GM12878 (cell line): ENCODE data around the gene TMEM201. TPM values are rescaled to one million over a fixed set of nuclear protein-coding genes. Genes with fewer than 3 reads are reported as not detected.

Experiments
- ATAC-seq: fragments of 200-7000 bp; cut with Tn5 transposase; 3 replicates; pipeline ENCODE4 v1.9.1; 2020; ENCODE audit warnings: mild to moderate bottlenecking, moderate library complexity
- BruUV-seq: library from RNA; stranded (reverse); fragments of 400-500 nt; replicated peaks from 2 replicates; lab custom pipeline; 2021; lab: Mats Ljungman, UMichigan
- CTCF ChIA-PET: fragments of 300-600 bp; sonication (Branson Sonifier 250); formaldehyde crosslinking; extraction: SDS; loops from one replicate; lab custom pipeline; 2021; ENCODE audit warnings: inconsistent platforms; lab: Yijun Ruan, JAX
- POLR2A ChIA-PET: fragments of 350-600 bp; formaldehyde crosslinking; extraction: SDS; loops from one replicate; lab custom pipeline; 2021; ENCODE audit warnings: inconsistent platforms; lab: Charles Lee
- RAD21 ChIA-PET: fragments of 300-600 bp; sonication (Branson Sonifier 250); formaldehyde crosslinking; loops from one replicate; lab custom pipeline; 2023; ENCODE audit warnings: antibody characterized with exemption; ENCODE audit not compliant: unreplicated experiment; lab: Charles Lee
- SMC1A ChIA-PET: fragments of 300-600 bp; sonication (Branson Sonifier 250); formaldehyde crosslinking; loops from one replicate; lab custom pipeline; 2023; ENCODE audit not compliant: unreplicated experiment, uncharacterized antibody; lab: Charles Lee
- DNase-seq: peaks from one replicate; pipeline ENCODE4 v3.0.0-alpha.2; 2011; ENCODE audit warnings: low read depth, low spot score
- FAIRE-seq: peaks from 3 replicates; lab custom pipeline; 2011; peaks lifted over from hg19 to GRCh38; lab: Jason Lieb, UNC
- H2AFZ ChIP-seq: 2 replicates; pipeline ENCODE4 v1.6.0; 2011; ENCODE audit warnings: low read depth, low read length, control low read depth; ENCODE audit not compliant: control insufficient read depth
- H3K27ac ChIP-seq: 2 replicates; pipeline ENCODE4 v1.5.1; 2011; ENCODE audit warnings: control low read depth; ENCODE audit not compliant: control insufficient read depth, insufficient read depth
- H3K27me3 ChIP-seq, 2 experiments: replicated peaks in 1 of 2; 2 replicates each; pipeline versions ENCODE4 v1.6.0 to v1.6.1; 2011; ENCODE audit warnings: low read length in 1 of 2; ENCODE audit not compliant: control insufficient read depth in 2 of 2, insufficient read depth in 2 of 2
- H3K36me3 ChIP-seq, 2 experiments: 2 replicates each; pipeline ENCODE4 v1.5.1; 2011; ENCODE audit warnings: low read length in 1 of 2; ENCODE audit not compliant: control insufficient read depth in 2 of 2, insufficient read depth in 2 of 2
- H3K4me1 ChIP-seq: 2 replicates; pipeline ENCODE4 v1.6.1; 2011; ENCODE audit warnings: mild to moderate bottlenecking, low read length, moderate library complexity, mixed read lengths; ENCODE audit not compliant: control insufficient read depth, insufficient read depth
- H3K4me2 ChIP-seq: 2 replicates; pipeline ENCODE4 v1.6.0; 2011; ENCODE audit warnings: control low read depth; ENCODE audit not compliant: control insufficient read depth, insufficient read depth
- H3K4me3 ChIP-seq: fragments of 200-600 bp; sonication (generic); 2 replicates; pipeline ENCODE4 v1.5.1; 2016
- H3K79me2 ChIP-seq: 2 replicates; pipeline ENCODE4 v1.6.0; 2011; ENCODE audit warnings: low read length; ENCODE audit not compliant: control insufficient read depth, insufficient read depth
- H3K9ac ChIP-seq: 2 replicates; pipeline ENCODE4 v1.8.0; 2011; ENCODE audit warnings: low read length, control low read depth, mixed read lengths; ENCODE audit not compliant: control insufficient read depth, insufficient read depth
- H3K9me3 ChIP-seq: replicated peaks from 3 replicates; pipeline ENCODE4 v1.5.1; 2011; ENCODE audit warnings: mild to moderate bottlenecking, low read length; ENCODE audit not compliant: control insufficient read depth, insufficient read depth
- H4K20me1 ChIP-seq: 2 replicates; pipeline ENCODE4 v1.6.0; 2011; ENCODE audit not compliant: control insufficient read depth, insufficient read depth
- ATF3 ChIP-seq: IDR thresholded peaks from 2 replicates; pipeline ENCODE4 v1.6.1; 2011; ENCODE audit warnings: low read depth, mild to moderate bottlenecking, low read length, moderate library complexity, borderline replicate concordance; ENCODE audit errors: extremely low read depth
- BACH1 ChIP-seq: fragments of 450-650 bp; IDR thresholded peaks from 2 replicates; pipeline ENCODE4 v1.6.1; 2017; ENCODE audit warnings: mild to moderate bottlenecking, borderline replicate concordance
- CHD1 ChIP-seq: IDR thresholded peaks from 2 replicates; pipeline ENCODE4 v1.6.1; 2012; ENCODE audit warnings: low read depth, low read length, improper control_type of control experiment
- EZH2 ChIP-seq: IDR thresholded peaks from 2 replicates; pipeline ENCODE4 v1.6.1; 2012; ENCODE audit warnings: low read depth, mild to moderate bottlenecking, control low read depth, inconsistent platforms, low read length, borderline replicate concordance; ENCODE audit not compliant: control insufficient read depth
- IKZF2 ChIP-seq, 2 experiments: fragments of 450-650 bp; IDR thresholded peaks; 2 replicates each; pipeline ENCODE4 v1.6.1; 2017; ENCODE audit warnings: mild to moderate bottlenecking in 2 of 2, moderate library complexity in 2 of 2
- IRF4 ChIP-seq: IDR thresholded peaks from 2 replicates; pipeline ENCODE4 v1.6.1; 2011; ENCODE audit warnings: low read depth, low read length
- NBN ChIP-seq: fragments of 450-650 bp; IDR thresholded peaks from 2 replicates; pipeline ENCODE4 v1.6.1; 2016
- NFIC ChIP-seq: IDR thresholded peaks from 2 replicates; pipeline ENCODE4 v1.6.1; 2012; ENCODE audit warnings: low read depth, mild to moderate bottlenecking, inconsistent platforms, low read length, moderate library complexity
- NFYB ChIP-seq: IDR thresholded peaks from 2 replicates; pipeline ENCODE4 v1.6.1; 2011; ENCODE audit warnings: low read depth, mild to moderate bottlenecking, low read length, improper control_type of control experiment, moderate library complexity; ENCODE audit not compliant: insufficient read depth
- NRF1 ChIP-seq: conservative IDR thresholded peaks from 2 replicates; pipeline ENCODE4 v1.6.1; 2011; ENCODE audit warnings: mild to moderate bottlenecking, low read depth, low read length, improper control_type of control experiment
- POLR2AphosphoS2 ChIP-seq: IDR thresholded peaks from 2 replicates; pipeline ENCODE4 v1.6.1; 2011; ENCODE audit warnings: low read depth, mild to moderate bottlenecking, low read length, improper control_type of control experiment, moderate library complexity
- POLR2AphosphoS5 ChIP-seq: IDR thresholded peaks from 2 replicates; pipeline ENCODE4 v1.6.1; 2011; ENCODE audit warnings: mild to moderate bottlenecking, low read length, inconsistent platforms
- RAD21 ChIP-seq: IDR thresholded peaks from 2 replicates; pipeline ENCODE4 v1.6.1; 2011; ENCODE audit warnings: mild to moderate bottlenecking, low read depth, low read length, moderate library complexity; ENCODE audit not compliant: insufficient read depth
- STAT1 ChIP-seq: fragments of 450-650 bp; conservative IDR thresholded peaks from 2 replicates; pipeline ENCODE4 v1.6.1; 2014; ENCODE audit warnings: antibody characterized with exemption, mild to moderate bottlenecking
- SUZ12 ChIP-seq: fragments of 200-600 bp; sonication (generic); IDR thresholded peaks from one replicate; pipeline ENCODE4 v1.6.1; 2018; ENCODE audit warnings: antibody characterized with exemption, mild to moderate bottlenecking; ENCODE audit not compliant: unreplicated experiment
- WGBS: methylation state at CpG from one replicate; pipeline ENCODE4 v1.1.6; 2016; ENCODE audit warnings: low lambda C conversion rate; ENCODE audit not compliant: insufficient replicate concordance, insufficient coverage; ENCODE audit errors: missing lambda C conversion rate; 5-methylcytosine and 5-hydroxymethylcytosine counted together
- in situ Hi-C: fragments of 300-500 bp; cut with MboI; formaldehyde crosslinking; loops from 9 replicates; pipeline ENCODE4 v1.14.3; 2018; ENCODE audit warnings: mixed read lengths
- intact Hi-C: fragments of 100-400 bp; cut with micrococcal nuclease; formaldehyde crosslinking; loops from one replicate; pipeline ENCODE4 v1.14.2; 2022; ENCODE audit not compliant: unreplicated experiment
- polyA plus RNA-seq, 11 experiments: library from polyadenylated mRNA; depleted of rRNA in 4 of 11; unstranded in 6 of 11; stranded (reverse) in 5 of 11; fragments of >200 nt; fragmentation: Nextera tagmentation in 4 of 11; fragmentation: Illumina TruSeq in 1 of 11; extraction: Ambion mirVana in 4 of 11; extraction: Trizol in 1 of 11; gene quantifications; 1 replicate in 1 of 11; 2 replicates in 10 of 11; pipeline versions ENCODE4 v1.2.1 to v1.2.3, GENCODE V29; 2011 to 2016; ENCODE audit warnings: inconsistent platforms in 2 of 11, missing spikeins in 2 of 11, low read depth in 1 of 11
- total RNA-seq, 4 experiments: library from RNA; depleted of rRNA in 3 of 4; stranded (reverse); fragments of >200 nt in 3 of 4; fragmentation: Illumina TruSeq in 1 of 4; extraction: Trizol in 1 of 4; gene quantifications; 2 replicates each; pipeline versions ENCODE4 v1.2.1 to v1.2.3, GENCODE V29; 2013 to 2021

Gene TMEM201
- total and polyA plus RNA-seq, 10 of the 15 experiments (the other 5 are each of a cell fraction or from before 2014, with no cell fraction given) = 0.13 to 26.6 (median 6.1) TPM

GRCh38 chr1:9613625-9614299 is 25.1 kb downstream of the TMEM201 start:
- SMC1A ChIA-PET = interaction anchor here (0.6 to 2.8 kb wide), 2 partner anchors 168 to 254 kb away, joined by 3 to 9 read pairs; no protein-coding TSS in a partner anchor
- in situ Hi-C loops = no loop called here

DNA sequence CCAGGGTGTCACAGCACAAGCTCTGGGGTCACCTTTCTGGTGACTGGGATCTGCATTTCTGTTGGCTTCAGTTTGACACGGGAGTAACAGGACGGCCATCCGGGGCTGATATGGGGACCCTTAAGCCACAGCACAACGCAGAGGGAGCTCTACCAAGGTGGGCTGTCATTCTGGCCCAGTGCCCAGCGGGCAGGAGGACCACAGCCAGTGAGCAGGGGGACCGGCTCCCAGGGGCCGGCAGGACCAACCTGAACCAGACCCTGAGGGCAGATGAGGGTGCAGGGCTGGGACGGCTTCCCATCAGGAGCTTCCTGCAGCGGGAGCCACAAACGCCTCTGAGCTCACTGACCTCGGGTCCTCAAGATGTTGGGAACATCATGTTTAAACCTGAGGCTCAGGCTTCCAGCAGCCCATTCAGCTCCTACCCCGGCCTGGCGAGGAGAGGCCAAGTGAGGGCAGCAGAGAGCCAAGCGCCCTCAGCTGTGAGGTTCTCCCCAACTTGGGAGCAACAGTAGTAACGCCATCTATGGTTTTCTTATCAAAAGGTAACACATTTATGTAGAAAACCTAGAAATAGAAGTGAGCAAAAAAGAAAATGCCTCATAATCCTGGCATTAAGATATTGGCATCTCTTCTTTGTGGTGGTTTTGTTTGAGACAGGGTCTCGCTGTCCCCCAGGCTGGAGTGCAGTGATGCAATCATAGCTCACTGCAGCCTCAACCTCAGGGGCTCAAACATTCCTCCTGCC is 26.8 kb downstream of the TMEM201 start:
- Histone ChIP-seq H3K27ac (no peak overlapping the region), H3K9me3 (no peaks in the 10 kb centered on the region), H4K20me1 (no peaks in the 10 kb centered on the region), H2AFZ (no peak overlapping the region), H3K27me3 (no peaks in the 10 kb centered on the region), H3K36me3 (peaks cover 0 to 12% of the 10 kb centered on the region in 2 experiments; a peak in 2 of 4 replicates), H3K4me2 (no peak overlapping the region), H3K4me1 (no peaks in the 10 kb centered on the region), H3K9ac (no peak overlapping the region), H3K4me3 (no peak overlapping the region), H3K79me2 (no peaks in the 10 kb centered on the region)
- intact Hi-C loops (no loop called here), in situ Hi-C loops (no loop called here)
- RAD21 ChIA-PET = interaction anchor here (0.6 to 5.1 kb wide), 16 partner anchors 13 to 253 kb away, joined by 3 to 51 read pairs (median 4); no protein-coding TSS in a partner anchor
- SMC1A ChIA-PET = interaction anchor here (0.8 to 3.7 kb wide), 14 partner anchors 12 to 303 kb away, joined by 3 to 45 read pairs (median 4); no protein-coding TSS in a partner anchor
- DNase-seq (no peak), ATAC-seq (peak; percentile 98), FAIRE-seq (peak; percentile 80)
- no TSS peak for BruUV-seq
- WGBS = 46% methylated on average over 16 of the region's 16 CpGs
- CTCF ChIA-PET = interaction anchor here (0.6 to 5.3 kb wide), 35 partner anchors 8 to 854 kb away, joined by 3 to 42 read pairs (median 4); partner anchors contain the start of genes LZIC, NMNAT1 and TMEM201
- POLR2A ChIA-PET = interaction anchor here (0.8 to 1.7 kb wide), 5 partner anchors 11 to 40 kb away, joined by 3 to 7 read pairs (median 3); no protein-coding TSS in a partner anchor
- no peak for TF ChIP-seq POLR2AphosphoS5
- no peak for TF ChIP-seq EZH2
- no peak for TF ChIP-seq NBN
- TF ChIP-seq IKZF2 (IDR thresholded peaks at IDR 0.05) = no peak
- no peak for TF ChIP-seq SUZ12
- no peak for TF ChIP-seq POLR2AphosphoS2
- no peak for TF ChIP-seq BACH1
- no peak for TF ChIP-seq NFYB
- TF ChIP-seq ATF3 = no peak
- peak; percentile 77 for TF ChIP-seq RAD21
- TF ChIP-seq STAT1 = no peak
- no peak for TF ChIP-seq NRF1
- TF ChIP-seq CHD1 = no peak
- 0 out of 2 replicates have a peak, but pooled peaks have one; percentile 42 for TF ChIP-seq IRF4

More at GRCh38 chr1:9613625-9614299, 25.1 kb downstream of the TMEM201 start:
- H3K27ac ChIP-seq = no peak overlapping the region
- DNase-seq (no peak), ATAC-seq (no peak), FAIRE-seq (no peak)
- TF ChIP-seq NFIC (no peak), NFYB (no peak)
- ChIA-PET RAD21 (interaction anchor here (1.3 to 5.1 kb wide), 2 partner anchors 14 to 168 kb away, joined by 3 to 51 read pairs; no protein-coding TSS in a partner anchor), CTCF (interaction anchor here (2.3 to 4.7 kb wide), 4 partner anchors 12 to 251 kb away, joined by 12 to 42 read pairs (median 24); no protein-coding TSS in a partner anchor), POLR2A (no interaction called here)
- BruUV-seq = no TSS peak
- intact Hi-C loops = no loop called here
- H4K20me1 ChIP-seq = no peaks in the 10 kb centered on the region
- H3K4me1 ChIP-seq = no peaks in the 10 kb centered on the region
- H3K27me3 ChIP-seq = no peaks in the 10 kb centered on the region
- H2AFZ ChIP-seq = no peak overlapping the region
- no peak overlapping the region for H3K4me2 ChIP-seq
- H3K9ac ChIP-seq = no peak overlapping the region
- no peaks in the 10 kb centered on the region for H3K79me2 ChIP-seq
- H3K9me3 ChIP-seq = no peaks in the 10 kb centered on the region
- no peak overlapping the region for H3K4me3 ChIP-seq
- WGBS = 88% methylated on average over 14 of the region's 17 CpGs
- H3K36me3 ChIP-seq = peaks cover 3 to 13% of the 10 kb centered on the region in 2 experiments; a peak in 3 of 4 replicates
